Neural progenitor cell (in vitro differentiated cells): ENCODE measurements around the gene RNF150.

Experiments used
- EZH2 ChIP-seq: fragments of 200-600 bp; sonication (generic); IDR thresholded peaks from 2 replicates; pipeline ENCODE4 v1.6.1; 2017; ENCODE audit warnings: antibody characterized with exemption, mild to moderate bottlenecking, moderate library complexity
- EZH2phosphoT487 ChIP-seq: fragments of 200-600 bp; sonication (generic); IDR thresholded peaks from 2 replicates; pipeline ENCODE4 v1.6.1; 2017; ENCODE audit warnings: antibody characterized with exemption
- TF ChIP-seq, protein P1 (sequence below): fragments of 200-600 bp; sonication (generic); IDR thresholded peaks from 2 replicates; pipeline ENCODE4 v1.5.1; 2017; ENCODE audit warnings: antibody characterized with exemption, mild to moderate bottlenecking

DNA sequence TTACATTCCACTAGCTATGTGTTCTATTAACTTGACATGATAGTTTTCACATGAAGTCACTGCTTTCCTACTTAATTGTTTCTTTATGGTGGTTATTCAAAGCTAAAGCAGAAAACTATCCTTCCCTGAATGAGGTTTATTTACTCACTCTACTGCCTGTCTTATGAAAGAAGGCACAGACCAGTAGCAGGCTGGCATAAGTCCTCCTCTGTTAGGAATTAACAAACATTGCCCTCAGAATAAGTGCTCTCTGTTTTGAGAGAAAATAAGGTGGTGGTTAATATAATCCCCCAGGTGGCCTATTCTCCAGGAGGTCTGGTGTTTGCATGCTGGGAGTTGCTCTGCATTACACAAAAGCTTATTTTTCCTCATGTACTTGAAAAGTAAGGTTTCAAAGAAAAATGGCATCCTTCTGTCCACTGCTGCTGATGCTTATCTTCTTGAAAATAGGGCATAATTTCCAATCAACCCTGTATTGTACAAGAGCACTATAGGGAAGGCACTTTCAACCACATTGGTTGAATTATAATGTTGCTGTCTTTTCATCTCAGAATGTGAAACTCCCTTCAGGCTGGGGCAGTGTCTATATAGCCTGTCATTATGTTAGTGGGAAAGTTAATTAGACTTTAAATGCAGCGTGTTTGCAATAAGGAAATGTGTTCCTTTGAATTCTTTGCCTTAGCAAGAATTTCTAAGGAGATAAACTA is 257.4 kb downstream of the RNF150 start:
- TF ChIP-seq, protein P1, sequence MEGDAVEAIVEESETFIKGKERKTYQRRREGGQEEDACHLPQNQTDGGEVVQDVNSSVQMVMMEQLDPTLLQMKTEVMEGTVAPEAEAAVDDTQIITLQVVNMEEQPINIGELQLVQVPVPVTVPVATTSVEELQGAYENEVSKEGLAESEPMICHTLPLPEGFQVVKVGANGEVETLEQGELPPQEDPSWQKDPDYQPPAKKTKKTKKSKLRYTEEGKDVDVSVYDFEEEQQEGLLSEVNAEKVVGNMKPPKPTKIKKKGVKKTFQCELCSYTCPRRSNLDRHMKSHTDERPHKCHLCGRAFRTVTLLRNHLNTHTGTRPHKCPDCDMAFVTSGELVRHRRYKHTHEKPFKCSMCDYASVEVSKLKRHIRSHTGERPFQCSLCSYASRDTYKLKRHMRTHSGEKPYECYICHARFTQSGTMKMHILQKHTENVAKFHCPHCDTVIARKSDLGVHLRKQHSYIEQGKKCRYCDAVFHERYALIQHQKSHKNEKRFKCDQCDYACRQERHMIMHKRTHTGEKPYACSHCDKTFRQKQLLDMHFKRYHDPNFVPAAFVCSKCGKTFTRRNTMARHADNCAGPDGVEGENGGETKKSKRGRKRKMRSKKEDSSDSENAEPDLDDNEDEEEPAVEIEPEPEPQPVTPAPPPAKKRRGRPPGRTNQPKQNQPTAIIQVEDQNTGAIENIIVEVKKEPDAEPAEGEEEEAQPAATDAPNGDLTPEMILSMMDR: no peak
- TF ChIP-seq EZH2 (no peak), EZH2phosphoT487 (no peak)
